OCI-LY1 (cell line): Measurements from ENCODE around the gene CCR6.

Experiments
- EZH2 ChIP-seq: fragments of 200-600 bp; sonication (generic), shearing (Covaris generic); IDR thresholded peaks from 2 replicates; pipeline ENCODE4 v1.8.0; 2017; ENCODE audit warnings: borderline replicate concordance, mixed run types, mild to moderate bottlenecking, antibody characterized with exemption, low read length, moderate library complexity, mixed read lengths
- TF ChIP-seq, protein P1 (sequence below): fragments of 200-600 bp; sonication (generic), shearing (Covaris generic); IDR thresholded peaks from 2 replicates; pipeline ENCODE4 v1.5.1; 2017; ENCODE audit warnings: mild to moderate bottlenecking, antibody characterized with exemption, low read length, moderate library complexity, mixed read lengths

DNA sequence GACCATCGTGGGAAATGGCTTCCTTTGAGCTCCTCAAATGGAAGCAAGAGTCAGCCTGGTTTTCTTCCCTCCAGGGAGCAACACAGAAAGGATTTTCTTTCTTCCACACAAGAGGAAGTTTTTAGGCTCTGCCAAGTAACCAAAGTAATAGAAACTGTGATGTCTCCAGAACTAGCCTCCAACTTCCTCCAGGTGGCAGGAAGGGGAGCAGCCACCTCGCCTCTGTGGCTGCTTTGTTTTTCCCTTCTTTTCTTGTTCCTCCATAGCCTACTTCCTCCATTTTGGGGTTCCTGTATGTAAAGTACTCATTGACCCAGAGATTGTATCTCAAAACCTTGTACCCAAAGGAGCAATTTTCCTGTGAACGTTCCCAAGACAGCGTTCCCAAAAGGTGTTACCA lies 32.7 kb upstream of the CCR6 start:
- TF ChIP-seq, protein P1, sequence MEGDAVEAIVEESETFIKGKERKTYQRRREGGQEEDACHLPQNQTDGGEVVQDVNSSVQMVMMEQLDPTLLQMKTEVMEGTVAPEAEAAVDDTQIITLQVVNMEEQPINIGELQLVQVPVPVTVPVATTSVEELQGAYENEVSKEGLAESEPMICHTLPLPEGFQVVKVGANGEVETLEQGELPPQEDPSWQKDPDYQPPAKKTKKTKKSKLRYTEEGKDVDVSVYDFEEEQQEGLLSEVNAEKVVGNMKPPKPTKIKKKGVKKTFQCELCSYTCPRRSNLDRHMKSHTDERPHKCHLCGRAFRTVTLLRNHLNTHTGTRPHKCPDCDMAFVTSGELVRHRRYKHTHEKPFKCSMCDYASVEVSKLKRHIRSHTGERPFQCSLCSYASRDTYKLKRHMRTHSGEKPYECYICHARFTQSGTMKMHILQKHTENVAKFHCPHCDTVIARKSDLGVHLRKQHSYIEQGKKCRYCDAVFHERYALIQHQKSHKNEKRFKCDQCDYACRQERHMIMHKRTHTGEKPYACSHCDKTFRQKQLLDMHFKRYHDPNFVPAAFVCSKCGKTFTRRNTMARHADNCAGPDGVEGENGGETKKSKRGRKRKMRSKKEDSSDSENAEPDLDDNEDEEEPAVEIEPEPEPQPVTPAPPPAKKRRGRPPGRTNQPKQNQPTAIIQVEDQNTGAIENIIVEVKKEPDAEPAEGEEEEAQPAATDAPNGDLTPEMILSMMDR: peak; percentile 4; the same call in 1 of the 2 replicates
- TF ChIP-seq EZH2: no peak
